HCT116 (cell line): Measurements from ENCODE around the gene ERCC4. TPM values are rescaled to one million over a fixed set of nuclear protein-coding genes. Genes with fewer than 3 reads are reported as not detected.

Experiments
- ATAC-seq: fragments of 200-7000 bp; cut with Tn5 transposase; 2 replicates; pipeline ENCODE4 v1.9.1; 2020; ENCODE audit warnings: mild to moderate bottlenecking, moderate library complexity
- BruUV-seq: library from RNA; stranded (reverse); fragments of 400-500 nt; replicated peaks from 2 replicates; lab custom pipeline; 2021; lab: Mats Ljungman, UMichigan
- CTCF ChIA-PET: fragments of 300-600 bp; sonication (Branson Sonifier 250); formaldehyde crosslinking; loops from one replicate; lab custom pipeline; 2021; ENCODE audit warnings: antibody characterized with exemption; lab: Charles Lee
- POLR2A ChIA-PET: fragments of 300-600, 350-600 bp; sonication (Branson Sonifier 250); formaldehyde crosslinking; loops from one replicate; lab custom pipeline; 2021; ENCODE audit warnings: antibody characterized with exemption; lab: Charles Lee
- RAD21 ChIA-PET, 2 experiments: fragments of 300-600 bp; sonication (Branson Sonifier 250); formaldehyde crosslinking; loops; one replicate each; lab custom pipeline; 2023; ENCODE audit warnings: low total read pairs in 2 of 2; ENCODE audit not compliant: uncharacterized antibody in 2 of 2, unreplicated experiment in 2 of 2, low non-redundant PET in 1 of 2; lab: Charles Lee
- DNase-seq: peaks from one replicate; pipeline ENCODE4 v3.0.0-alpha.2; 2010; ENCODE audit warnings: low read depth, low spot score
- H2AFZ ChIP-seq: fragments of 200-600 bp; shearing (Covaris generic), sonication (generic); 2 replicates; pipeline ENCODE4 v1.6.1; 2017; ENCODE audit warnings: low read depth, mixed run types, mixed read lengths, antibody characterized with exemption, low read length; ENCODE audit not compliant: poor library complexity, severe bottlenecking
- H3K27ac ChIP-seq: 2 replicates; pipeline ENCODE4 v1.5.1; 2012; ENCODE audit warnings: low read depth, low read length
- H3K27me3 ChIP-seq: fragments of 200-600 bp; sonication (generic); 2 replicates; pipeline ENCODE4 v1.6.1; 2016; ENCODE audit warnings: mixed run types, low read length, mixed read lengths; ENCODE audit not compliant: insufficient read depth
- H3K36me3 ChIP-seq, 2 experiments: fragments of 200-500 bp in 1 of 2; fragments of 200-600 bp in 1 of 2; sonication (Bioruptor generic) in 1 of 2; sonication (generic) in 1 of 2; 2 replicates each; pipeline versions ENCODE4 v1.5.1 to v1.6.1; 2014 to 2016; ENCODE audit warnings: low read length in 2 of 2, inconsistent platforms in 1 of 2, mixed read lengths in 1 of 2, mixed run types in 1 of 2; ENCODE audit not compliant: insufficient read depth in 2 of 2, control insufficient read depth in 1 of 2
- H3K4me1 ChIP-seq, 2 experiments: fragments of 200-600 bp in 1 of 2; sonication (generic) in 1 of 2; 2 replicates each; pipeline versions ENCODE4 v1.5.1 to v1.6.1; 2012 to 2017; ENCODE audit warnings: low read length in 2 of 2, inconsistent platforms in 1 of 2, mild to moderate bottlenecking in 1 of 2, mixed read lengths in 1 of 2, mixed run types in 1 of 2, moderate library complexity in 1 of 2; ENCODE audit not compliant: insufficient read depth in 2 of 2, control insufficient read depth in 1 of 2
- H3K4me2 ChIP-seq: fragments of 200-600 bp; sonication (generic); 2 replicates; pipeline ENCODE4 v1.6.1; 2017; ENCODE audit warnings: mixed run types, low read length, mixed read lengths
- H3K4me3 ChIP-seq, 2 experiments: fragments of 200-600 bp in 1 of 2; sonication (generic) in 1 of 2; replicated peaks in 1 of 2; 2 replicates each; pipeline ENCODE4 v1.5.1; 2011 to 2016; ENCODE audit warnings: low read length in 2 of 2, control low read depth in 1 of 2, low read depth in 1 of 2, mild to moderate bottlenecking in 1 of 2, mixed read lengths in 1 of 2, mixed run types in 1 of 2
- H3K79me2 ChIP-seq: fragments of 200-600 bp; sonication (generic); 2 replicates; pipeline ENCODE4 v1.6.1; 2017; ENCODE audit warnings: mild to moderate bottlenecking, mixed run types, low read length, moderate library complexity, mixed read lengths; ENCODE audit not compliant: insufficient read depth
- H3K9ac ChIP-seq: fragments of 200-600 bp; sonication (generic); 2 replicates; pipeline ENCODE4 v1.6.1; 2016; ENCODE audit warnings: low read length, mixed read lengths
- H3K9me2 ChIP-seq: fragments of 200-600 bp; sonication (generic), shearing (Covaris generic); 2 replicates; pipeline ENCODE4 v1.6.1; 2017; ENCODE audit warnings: mixed run types, mild to moderate bottlenecking, moderate library complexity; ENCODE audit not compliant: insufficient read depth
- H3K9me3 ChIP-seq, 2 experiments: fragments of 200-500 bp in 1 of 2; fragments of 200-600 bp in 1 of 2; sonication (Bioruptor generic) in 1 of 2; sonication (generic) in 1 of 2; 2 replicates each; pipeline ENCODE4 v1.6.1; 2014 to 2017; ENCODE audit warnings: low read length in 2 of 2, mixed read lengths in 2 of 2, inconsistent platforms in 1 of 2, low read depth in 1 of 2, mild to moderate bottlenecking in 1 of 2, mixed run types in 1 of 2, moderate library complexity in 1 of 2; ENCODE audit not compliant: control insufficient read depth in 1 of 2, insufficient read depth in 1 of 2
- H4K20me1 ChIP-seq: fragments of 200-600 bp; sonication (generic), shearing (Covaris generic); 2 replicates; pipeline ENCODE4 v1.6.1; 2017; ENCODE audit warnings: mixed run types, mild to moderate bottlenecking, moderate library complexity; ENCODE audit not compliant: insufficient read depth
- CBX3 ChIP-seq: IDR thresholded peaks from 2 replicates; pipeline ENCODE4 v1.6.1; 2012; ENCODE audit warnings: low read depth
- CTCF ChIP-seq, 3 experiments: fragments of 200-600 bp in 1 of 3; sonication (generic) in 1 of 3; IDR thresholded peaks in 2 of 3; conservative IDR thresholded peaks in 1 of 3; 2 replicates each; pipeline ENCODE4 v1.5.1; 2012 to 2017; ENCODE audit warnings: low read depth in 2 of 3, low read length in 2 of 3, antibody characterized with exemption in 1 of 3, borderline replicate concordance in 1 of 3, control low read depth in 1 of 3, mild to moderate bottlenecking in 1 of 3, mixed read lengths in 1 of 3, mixed run types in 1 of 3, moderate library complexity in 1 of 3; ENCODE audit not compliant: insufficient read depth in 1 of 3
- ELF1 ChIP-seq: IDR thresholded peaks from 2 replicates; pipeline ENCODE4 v1.6.1; 2012; ENCODE audit warnings: low read depth, borderline replicate concordance
- EZH2 ChIP-seq: fragments of 200-600 bp; sonication (generic); IDR thresholded peaks from 2 replicates; pipeline ENCODE4 v1.6.1; 2017; ENCODE audit warnings: antibody characterized with exemption, mixed run types
- EZH2phosphoT487 ChIP-seq: fragments of 200-600 bp; IDR thresholded peaks from 2 replicates; pipeline ENCODE4 v1.6.1; 2018; ENCODE audit warnings: antibody characterized with exemption, borderline replicate concordance
- FOSL1 ChIP-seq: IDR thresholded peaks from 2 replicates; pipeline ENCODE4 v1.6.1; 2012; ENCODE audit warnings: low read depth
- JUND ChIP-seq: IDR thresholded peaks from 2 replicates; pipeline ENCODE4 v1.6.1; 2012
- MAX ChIP-seq: IDR thresholded peaks from 2 replicates; pipeline ENCODE4 v1.6.1; 2012
- POLR2A ChIP-seq: IDR thresholded peaks from 2 replicates; pipeline ENCODE4 v1.7.0; 2011; ENCODE audit warnings: borderline replicate concordance; ENCODE audit not compliant: insufficient read depth, insufficient read length; ENCODE audit errors: extremely low read depth
- POLR2AphosphoS5 ChIP-seq: IDR thresholded peaks from 2 replicates; pipeline ENCODE4 v1.6.1; 2011; ENCODE audit warnings: mild to moderate bottlenecking, low read depth, low read length, moderate library complexity
- RAD21 ChIP-seq: IDR thresholded peaks from 2 replicates; pipeline ENCODE4 v1.6.1; 2012; ENCODE audit warnings: low read depth, mild to moderate bottlenecking
- REST ChIP-seq: IDR thresholded peaks from 2 replicates; pipeline ENCODE4 v1.6.1; 2012; ENCODE audit warnings: low read depth
- SIN3A ChIP-seq: IDR thresholded peaks from 2 replicates; pipeline ENCODE4 v1.6.1; 2012; ENCODE audit warnings: low read depth
- SP1 ChIP-seq: IDR thresholded peaks from 2 replicates; pipeline ENCODE4 v1.6.1; 2012; ENCODE audit warnings: low read depth
- TCF7L2 ChIP-seq: IDR thresholded peaks from 2 replicates; pipeline ENCODE4 v1.7.0; 2011; ENCODE audit warnings: borderline replicate concordance, inconsistent platforms; ENCODE audit not compliant: insufficient read depth, insufficient read length; ENCODE audit errors: extremely low read depth
- YY1 ChIP-seq: IDR thresholded peaks from 2 replicates; pipeline ENCODE4 v1.6.1; 2011; ENCODE audit warnings: low read length, low read depth, moderate library complexity, mild to moderate bottlenecking; ENCODE audit not compliant: insufficient replicate concordance; ENCODE audit errors: extremely low read depth
- ZBTB33 ChIP-seq: IDR thresholded peaks from 2 replicates; pipeline ENCODE4 v1.6.1; 2011; ENCODE audit warnings: mild to moderate bottlenecking, low read length, moderate library complexity; ENCODE audit not compliant: insufficient replicate concordance; ENCODE audit errors: extremely low read depth
- ZFX ChIP-seq: fragments of 450-650 bp; IDR thresholded peaks from 2 replicates; pipeline ENCODE4 v1.6.1; 2017
- ZNF274 ChIP-seq: fragments of 200-500 bp; sonication (Bioruptor generic); IDR thresholded peaks from 2 replicates; pipeline ENCODE4 v1.6.1; 2014; ENCODE audit warnings: mild to moderate bottlenecking, low read depth, low read length, inconsistent platforms
- intact Hi-C: fragments of 100-400 bp; cut with micrococcal nuclease; formaldehyde crosslinking; loops from 2 replicates; pipeline ENCODE4 v1.10.0; 2022
- total RNA-seq: library from RNA; stranded (reverse); gene quantifications from one replicate; pipeline ENCODE4 v1.2.1, GENCODE V29; 2021; ENCODE audit not compliant: unreplicated experiment

ERCC4 gene
- total RNA-seq, 1 experiment from 2014 or later, result 10.4 TPM

- BruUV-seq, result no TSS peak
- ChIA-PET POLR2A (no interaction called here), CTCF (interaction anchor here (1.2 to 1.5 kb wide), 2 partner anchors 20 to 320 kb away, joined by 3 to 4 read pairs; partner anchors contain the start of gene ERCC4), RAD21 (no interaction called here)
- ATAC-seq (no peak), DNase-seq (no peak)
- Histone ChIP-seq H3K4me1 (peaks cover 0 to 6% of the 10 kb centered on the region in 2 experiments; a peak in 3 of 4 replicates), H3K4me2 (no peak overlapping the region), H4K20me1 (no peaks in the 10 kb centered on the region), H3K79me2 (no peaks in the 10 kb centered on the region), H3K9me2 (no peaks in the 10 kb centered on the region), H3K36me3 (peaks cover 0 to 13% of the 10 kb centered on the region in 2 experiments; a peak in 1 of 4 replicates), H3K4me3 (no peak overlapping the region), H3K27me3 (no peaks in the 10 kb centered on the region), H3K9ac (no peak overlapping the region), H3K9me3 (no peaks in the 10 kb centered on the region), H2AFZ (no peak overlapping the region), H3K27ac (no peak overlapping the region)
- intact Hi-C loops, result no loop called here
- TF ChIP-seq JUND, result no peak
- no peak for TF ChIP-seq POLR2A
- TF ChIP-seq ELF1, result no peak
- no peak for TF ChIP-seq POLR2AphosphoS5
- TF ChIP-seq RAD21, result no peak
- no peak for TF ChIP-seq EZH2
- TF ChIP-seq SIN3A, result no peak
- TF ChIP-seq ZNF274, result no peak
- TF ChIP-seq ZBTB33, result no peak
- no peak for TF ChIP-seq REST
- TF ChIP-seq EZH2phosphoT487, result no peak
- no peak for TF ChIP-seq FOSL1
- TF ChIP-seq SP1, result no peak
- TF ChIP-seq CTCF (IDR thresholded peaks at IDR 0.05 in 2 of 3, conservative IDR thresholded peaks at IDR 0.05 in 1 of 3; ENCODE audit: borderline replicate concordance in 1 of 3, insufficient read depth in 1 of 3, low read depth in 2 of 3, low read length in 2 of 3), result no peak
- TF ChIP-seq CBX3, result no peak
- TF ChIP-seq YY1, result no peak
- no peak for TF ChIP-seq ZFX
- TF ChIP-seq TCF7L2, result no peak
- TF ChIP-seq MAX, result no peak
Measured at GRCh38 chr16:13939821-13940220, 19.9 kb downstream of the ERCC4 start.
